ENCODE measurements around the gene CDK5.

DNA sequence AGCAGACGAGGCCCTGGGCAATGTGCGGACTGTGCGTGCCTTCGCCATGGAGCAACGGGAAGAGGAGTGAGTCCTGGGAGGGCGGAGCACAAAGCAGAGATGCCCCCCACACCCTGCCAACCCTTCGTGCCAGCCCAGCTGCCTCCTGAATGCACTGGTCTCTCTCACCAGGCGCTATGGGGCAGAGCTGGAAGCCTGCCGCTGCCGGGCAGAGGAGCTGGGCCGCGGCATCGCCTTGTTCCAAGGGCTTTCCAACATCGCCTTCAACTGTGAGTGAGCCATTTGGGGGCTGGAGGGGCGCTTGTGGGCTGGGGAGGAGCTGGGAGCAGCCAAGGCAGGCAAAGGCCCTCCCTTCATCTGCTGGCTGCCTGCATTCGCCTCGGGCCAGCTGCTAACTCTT lies 21.8 kb downstream of the CDK5 start:
- TF ChIP-seq, protein P1, sequence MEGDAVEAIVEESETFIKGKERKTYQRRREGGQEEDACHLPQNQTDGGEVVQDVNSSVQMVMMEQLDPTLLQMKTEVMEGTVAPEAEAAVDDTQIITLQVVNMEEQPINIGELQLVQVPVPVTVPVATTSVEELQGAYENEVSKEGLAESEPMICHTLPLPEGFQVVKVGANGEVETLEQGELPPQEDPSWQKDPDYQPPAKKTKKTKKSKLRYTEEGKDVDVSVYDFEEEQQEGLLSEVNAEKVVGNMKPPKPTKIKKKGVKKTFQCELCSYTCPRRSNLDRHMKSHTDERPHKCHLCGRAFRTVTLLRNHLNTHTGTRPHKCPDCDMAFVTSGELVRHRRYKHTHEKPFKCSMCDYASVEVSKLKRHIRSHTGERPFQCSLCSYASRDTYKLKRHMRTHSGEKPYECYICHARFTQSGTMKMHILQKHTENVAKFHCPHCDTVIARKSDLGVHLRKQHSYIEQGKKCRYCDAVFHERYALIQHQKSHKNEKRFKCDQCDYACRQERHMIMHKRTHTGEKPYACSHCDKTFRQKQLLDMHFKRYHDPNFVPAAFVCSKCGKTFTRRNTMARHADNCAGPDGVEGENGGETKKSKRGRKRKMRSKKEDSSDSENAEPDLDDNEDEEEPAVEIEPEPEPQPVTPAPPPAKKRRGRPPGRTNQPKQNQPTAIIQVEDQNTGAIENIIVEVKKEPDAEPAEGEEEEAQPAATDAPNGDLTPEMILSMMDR (IDR thresholded peaks at IDR 0.05): no peak
- no peak for TF ChIP-seq POLR2A (IDR thresholded peaks at IDR 0.05)
- TF ChIP-seq POLR2AphosphoS5 (IDR thresholded peaks at IDR 0.05): no peak

Data from breast epithelium (tissue), 3 donors.